GM04504 (cell line): ENCODE results near the gene SOX11.

Experiments used
- DNase-seq: peaks from one replicate; pipeline ENCODE4 v3.0.0-alpha.2; 2012; ENCODE audit warnings: low read depth

Gene SOX11

GRCh38 chr2:5725072-5725471, 32.9 kb downstream of the SOX11 start:
- DNase-seq: no peak

GRCh38 chr2:5725794-5726463, 33.7 kb downstream of the SOX11 start:
- no peak for DNase-seq

- DNase-seq: no peak
Observed at GRCh38 chr2:5727235-5727634, 35.1 kb downstream of the SOX11 start.

- DNase-seq: no peak
Observed at GRCh38 chr2:5729416-5729815, 37.2 kb downstream of the SOX11 start.

- DNase-seq: no peak
Observed at GRCh38 chr2:5730386-5730785, 38.2 kb downstream of the SOX11 start.

GRCh38 chr2:5734859-5735520, 42.8 kb downstream of the SOX11 start:
- no peak for DNase-seq

- no peak for DNase-seq
Observed at GRCh38 chr2:5735521-5735861, 43.3 kb downstream of the SOX11 start.

- no peak for DNase-seq
Observed at GRCh38 chr2:5736050-5736449, 43.9 kb downstream of the SOX11 start.

- no peak for DNase-seq
Observed at GRCh38 chr2:5736886-5737285, 44.7 kb downstream of the SOX11 start.

- DNase-seq: no peak
Observed at GRCh38 chr2:5740053-5740452, 47.9 kb downstream of the SOX11 start.

- DNase-seq: no peak
Observed at GRCh38 chr2:5740817-5741216, 48.6 kb downstream of the SOX11 start.

GRCh38 chr2:5741242-5741641, 49.1 kb downstream of the SOX11 start:
- DNase-seq: no peak

GRCh38 chr2:5742126-5742525, 49.9 kb downstream of the SOX11 start:
- no peak for DNase-seq

GRCh38 chr2:5748391-5748790, 56.2 kb downstream of the SOX11 start:
- no peak for DNase-seq

GRCh38 chr2:5748946-5749345, 56.8 kb downstream of the SOX11 start:
- no peak for DNase-seq

- no peak for DNase-seq
Observed at GRCh38 chr2:5749347-5749746, 57.2 kb downstream of the SOX11 start.
